ENCODE measurements around the gene VGLL3.

- TF ChIP-seq, protein P1, sequence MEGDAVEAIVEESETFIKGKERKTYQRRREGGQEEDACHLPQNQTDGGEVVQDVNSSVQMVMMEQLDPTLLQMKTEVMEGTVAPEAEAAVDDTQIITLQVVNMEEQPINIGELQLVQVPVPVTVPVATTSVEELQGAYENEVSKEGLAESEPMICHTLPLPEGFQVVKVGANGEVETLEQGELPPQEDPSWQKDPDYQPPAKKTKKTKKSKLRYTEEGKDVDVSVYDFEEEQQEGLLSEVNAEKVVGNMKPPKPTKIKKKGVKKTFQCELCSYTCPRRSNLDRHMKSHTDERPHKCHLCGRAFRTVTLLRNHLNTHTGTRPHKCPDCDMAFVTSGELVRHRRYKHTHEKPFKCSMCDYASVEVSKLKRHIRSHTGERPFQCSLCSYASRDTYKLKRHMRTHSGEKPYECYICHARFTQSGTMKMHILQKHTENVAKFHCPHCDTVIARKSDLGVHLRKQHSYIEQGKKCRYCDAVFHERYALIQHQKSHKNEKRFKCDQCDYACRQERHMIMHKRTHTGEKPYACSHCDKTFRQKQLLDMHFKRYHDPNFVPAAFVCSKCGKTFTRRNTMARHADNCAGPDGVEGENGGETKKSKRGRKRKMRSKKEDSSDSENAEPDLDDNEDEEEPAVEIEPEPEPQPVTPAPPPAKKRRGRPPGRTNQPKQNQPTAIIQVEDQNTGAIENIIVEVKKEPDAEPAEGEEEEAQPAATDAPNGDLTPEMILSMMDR (IDR thresholded peaks at IDR 0.05; ENCODE audit: borderline replicate concordance, extremely low read depth, low read length, poor library complexity, severe bottlenecking), result no peak
- TF ChIP-seq EZH2 (IDR thresholded peaks at IDR 0.05; ENCODE audit: borderline replicate concordance, low read depth, low read length, severe bottlenecking), result no peak
Observed at GRCh38 chr3:86991840-86992435, 989 bp upstream of the VGLL3 start.
